ENCODE data around the gene METTL17. TPM values are rescaled to one million over a fixed set of nuclear protein-coding genes. Genes with fewer than 3 reads are reported as not detected.

Gene METTL17
- total and polyA plus RNA-seq, 12 donors = 66.2 to 231 (median 100) TPM

DNA sequence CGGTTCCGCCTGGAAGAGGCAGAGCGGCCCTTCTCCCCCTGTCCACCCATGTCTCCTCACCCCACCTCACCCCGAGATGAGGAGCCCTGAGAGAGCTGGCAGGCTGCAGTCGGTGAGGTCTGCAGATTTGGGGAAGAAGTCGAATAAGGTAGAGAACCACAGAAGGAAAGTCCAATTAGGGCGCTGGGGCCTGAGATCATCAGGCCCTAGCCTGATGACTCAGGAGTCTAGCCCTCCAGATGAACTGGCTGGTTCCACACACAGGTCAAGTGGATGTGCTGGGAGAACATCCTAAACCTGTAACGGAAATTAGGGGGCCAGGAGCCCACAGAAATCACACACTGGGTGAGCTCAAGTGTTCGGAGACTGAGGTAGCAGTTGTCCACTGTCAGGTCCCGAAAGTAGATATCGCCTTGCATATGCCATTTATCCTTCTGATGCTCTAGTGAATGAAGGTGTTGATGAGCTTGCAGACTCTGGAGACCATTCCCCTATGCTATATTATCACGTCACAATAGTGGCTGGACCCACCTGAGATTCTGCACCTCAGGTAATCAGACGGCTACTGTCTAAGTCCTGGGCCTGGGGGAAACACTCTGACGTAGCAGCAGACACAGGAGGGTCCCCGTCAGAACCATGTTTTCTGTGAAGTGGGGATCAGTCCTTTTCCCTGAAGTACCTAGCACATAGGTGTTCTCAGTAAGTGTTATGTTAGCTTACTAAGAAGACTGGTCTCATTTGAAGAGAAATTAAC, 886 bp upstream of the METTL17 start:
- Histone ChIP-seq H3K27ac (peak overlapping the region in 4 of 5 donors; percentile 48 to 90 (median 86)), H3K4me3 (peak overlapping the region in 1 of 4 donors; percentile 88), H3K27me3 (no peaks in the 10 kb centered on the region), H3K36me3 (replicated peaks in 1 of 2) (peaks cover 0 to 24% of the 10 kb centered on the region in 2 donors), H3K9me3 (replicated peaks in 1 of 3) (no peaks in the 10 kb centered on the region), H3K4me1 (replicated peaks in 1 of 2) (peaks cover 22 to 39% of the 10 kb centered on the region in 2 donors)
- intact Hi-C loops (cut with DNase I) = no loop called here
- DNase-seq = no peak
- TF ChIP-seq CTCF (IDR thresholded peaks at IDR 0.05) (no peak), POLR2A (IDR thresholded peaks at IDR 0.05) (no peak)
- WGBS, 4 donors = 78 to 92% (median 90%) methylated on average over 14 to 15 of the region's 15 CpGs

GRCh38 chr14:20989471-20989786, 351 bp upstream of the METTL17 start:
- DNase-seq = no peak
- Histone ChIP-seq H3K27me3 (no peaks in the 10 kb centered on the region), H3K27ac (peak overlapping the region in 4 of 5 donors; percentile 48 to 90 (median 86)), H3K4me3 (peak overlapping the region in 2 of 4 donors; percentile 88 to 95), H3K36me3 (replicated peaks in 1 of 2) (peaks cover 0 to 29% of the 10 kb centered on the region in 2 donors), H3K9me3 (replicated peaks in 1 of 3) (no peaks in the 10 kb centered on the region), H3K4me1 (replicated peaks in 1 of 2) (peaks cover 22 to 39% of the 10 kb centered on the region in 2 donors)
- WGBS, 4 donors = 0 to 1% (median 1%) methylated on average over 9 to 11 of the region's 11 CpGs
- intact Hi-C loops (cut with DNase I) = no loop called here
- no peak for TF ChIP-seq CTCF (IDR thresholded peaks at IDR 0.05)
- TF ChIP-seq POLR2A (IDR thresholded peaks at IDR 0.05) = peak in 1 of 2 donors; percentile 57

- intact Hi-C loops (cut with DNase I) = no loop called here
- 86 to 91% (median 88%) methylated on average over 12 to 14 of the region's 14 CpGs for WGBS, 4 donors
- H3K27ac ChIP-seq = no peak overlapping the region
- peaks cover 0 to 59% of the 10 kb centered on the region in 2 donors for H3K36me3 ChIP-seq (replicated peaks in 1 of 2)
- no peaks in the 10 kb centered on the region for H3K9me3 ChIP-seq (replicated peaks in 1 of 3)
- H3K27me3 ChIP-seq = no peaks in the 10 kb centered on the region
- DNase-seq = no peak
- no peak for TF ChIP-seq CTCF (IDR thresholded peaks at IDR 0.05)
- no peak for TF ChIP-seq POLR2A (IDR thresholded peaks at IDR 0.05)
- no peak overlapping the region for H3K4me3 ChIP-seq
- H3K4me1 ChIP-seq (replicated peaks in 1 of 2) = peaks cover 0 to 9% of the 10 kb centered on the region in 2 donors
These were observed 6.7 kb downstream of the METTL17 start for GRCh38 chr14:20996521-20996920.

DNA sequence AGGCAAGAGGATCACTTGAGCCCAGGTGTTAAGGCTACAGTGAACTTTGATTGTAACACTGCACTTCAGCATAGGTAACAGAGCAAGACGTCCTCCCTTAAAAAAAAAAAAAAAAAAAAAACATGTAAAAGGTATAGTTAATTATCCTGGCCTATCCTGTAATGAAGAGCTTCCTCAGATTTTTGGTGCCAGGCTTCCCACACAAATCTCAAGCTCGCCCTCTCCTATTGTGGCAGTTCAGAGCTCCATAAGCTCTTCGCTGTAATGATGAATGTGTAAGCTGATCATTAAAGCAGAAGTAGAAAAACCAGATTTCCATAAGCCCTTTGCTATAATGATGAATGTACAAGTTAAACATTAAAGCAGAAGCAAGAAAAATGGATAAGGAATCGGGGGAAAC, 7.3 kb downstream of the METTL17 start:
- TF ChIP-seq CTCF (IDR thresholded peaks at IDR 0.05) = no peak
- no peak for TF ChIP-seq POLR2A (IDR thresholded peaks at IDR 0.05)
- Histone ChIP-seq H3K36me3 (replicated peaks in 1 of 2) (peaks cover 0 to 53% of the 10 kb centered on the region in 2 donors), H3K4me3 (no peak overlapping the region), H3K27ac (no peak overlapping the region), H3K4me1 (replicated peaks in 1 of 2) (peaks cover 0 to 3% of the 10 kb centered on the region in 2 donors), H3K9me3 (replicated peaks in 1 of 3) (no peaks in the 10 kb centered on the region), H3K27me3 (no peaks in the 10 kb centered on the region)
- 60 to 82% (median 69%) methylated on average over 4 of the region's 4 CpGs for WGBS, 4 donors
- no peak for DNase-seq
- intact Hi-C loops (cut with DNase I) = no loop called here
